ENCODE measurements around the gene SMARCB1.

SMARCB1 gene

GRCh38 chr22:23786752-23787599 is at the start of gene SMARCB1:
Gene SMARCB1 (plus strand): TSS chr22:23786966. CDS start chr22:23787170, 204 bp downstream.
- H3K4me3 ChIP-seq (ENCODE audit: low read depth, low read length) = peak within 1 kb of the TSS; percentile 76

GRCh38 chr22:23737696-23738095 is 49.1 kb upstream of the SMARCB1 start:
- H3K4me3 ChIP-seq (ENCODE audit: low read depth, low read length) = no peak overlapping the region

DNA sequence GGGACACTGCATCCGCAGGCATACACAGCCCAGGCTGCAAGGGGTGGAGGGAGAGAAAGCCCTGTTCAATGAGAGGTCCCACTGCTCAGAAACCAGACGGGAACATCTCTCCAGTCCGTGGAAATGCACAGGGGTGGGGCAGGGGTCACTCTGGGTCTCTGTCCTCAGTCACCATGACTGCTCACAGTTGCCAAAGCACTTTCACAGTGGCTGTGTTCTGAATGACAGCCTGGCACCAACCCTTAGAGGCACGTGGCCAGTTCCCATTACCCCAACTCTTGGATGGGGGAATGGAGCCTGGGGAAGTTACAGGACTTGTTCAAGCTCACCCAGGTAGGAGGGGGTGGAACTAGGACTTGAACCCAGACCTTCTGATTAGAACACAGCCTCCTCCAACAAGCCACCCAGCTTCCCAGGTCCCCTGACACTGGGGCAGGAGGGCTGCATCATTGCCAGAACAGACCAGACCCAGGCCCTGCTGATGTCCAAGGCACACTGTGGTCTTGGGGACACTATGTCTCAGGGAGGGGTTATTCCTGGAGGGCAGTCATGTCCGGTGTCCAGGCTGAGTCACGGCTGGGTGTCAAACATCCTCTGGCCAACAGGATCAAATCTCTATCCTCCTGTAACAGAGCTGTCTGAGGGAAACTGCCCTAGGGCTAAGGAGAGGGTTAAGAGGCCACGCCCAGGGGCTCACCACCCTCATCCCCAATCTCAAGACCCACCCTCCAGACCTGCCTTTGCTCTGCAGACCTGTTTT is 44.1 kb upstream of the SMARCB1 start:
- no peak overlapping the region for H3K4me3 ChIP-seq (ENCODE audit: low read depth, low read length)

- H3K4me3 ChIP-seq (ENCODE audit: low read depth, low read length) = no peak overlapping the region
These were observed 43.5 kb upstream of the SMARCB1 start for GRCh38 chr22:23743303-23743705.

DNA sequence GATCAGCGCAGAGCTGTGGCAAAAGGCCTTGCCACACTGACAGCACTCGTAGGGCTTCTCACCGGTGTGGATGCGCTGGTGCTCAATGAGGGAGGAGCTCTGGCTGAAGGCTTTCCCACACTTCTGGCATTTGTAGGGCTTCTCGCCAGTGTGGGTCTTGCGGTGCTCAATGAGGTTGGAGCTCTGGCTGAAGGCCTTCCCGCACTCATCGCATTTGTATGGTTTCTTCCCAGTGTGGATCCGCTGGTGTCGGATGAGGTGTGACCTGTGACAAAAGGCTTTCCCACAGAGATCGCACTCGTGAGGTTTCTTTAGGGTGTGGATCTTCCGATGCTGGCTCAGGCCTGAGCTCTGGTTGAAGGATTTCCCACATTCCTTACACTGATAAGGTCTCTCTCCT is 42.8 kb upstream of the SMARCB1 start:
- H3K4me3 ChIP-seq (ENCODE audit: low read depth, low read length) = no peak overlapping the region

GRCh38 chr22:23744485-23744884 is 42.3 kb upstream of the SMARCB1 start:
- H3K4me3 ChIP-seq (ENCODE audit: low read depth, low read length) = no peak overlapping the region

DNA sequence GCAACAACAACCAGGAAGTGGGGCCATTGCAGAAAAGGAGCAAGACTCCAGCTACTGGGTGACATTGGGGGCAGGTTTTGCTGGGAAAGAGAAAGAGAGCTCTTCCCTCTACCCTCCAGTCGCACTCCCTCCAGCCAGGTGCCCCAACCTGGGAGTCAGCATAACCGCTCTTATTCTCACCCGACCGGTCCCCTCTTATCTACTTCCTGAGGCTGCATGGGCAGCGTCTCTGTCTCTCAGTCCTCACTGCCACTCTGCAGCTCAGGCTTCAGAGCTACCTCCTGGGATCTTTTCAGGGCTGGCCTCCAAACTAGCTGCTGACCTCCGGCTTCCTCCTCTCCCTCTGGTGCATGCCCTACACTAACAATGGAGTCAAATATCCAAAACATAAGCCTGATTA is 41.0 kb upstream of the SMARCB1 start:
- no peak overlapping the region for H3K4me3 ChIP-seq (ENCODE audit: low read depth, low read length)

- no peak overlapping the region for H3K4me3 ChIP-seq (ENCODE audit: low read depth, low read length)
These were observed 36.9 kb upstream of the SMARCB1 start for GRCh38 chr22:23749841-23750301.

- H3K4me3 ChIP-seq (ENCODE audit: low read depth, low read length) = peak overlapping the region; percentile 62
These were observed 36.4 kb upstream of the SMARCB1 start for GRCh38 chr22:23750367-23750713.

- H3K4me3 ChIP-seq (ENCODE audit: low read depth, low read length) = peak within 1 kb of the TSS; percentile 62
These were observed 35.9 kb upstream of the SMARCB1 start, which contains the start of gene ZNF70 for GRCh38 chr22:23750714-23751440. Gene ZNF70 (minus strand): TSS chr22:23751112. CDS start chr22:23745140, 5,972 bp downstream.

DNA sequence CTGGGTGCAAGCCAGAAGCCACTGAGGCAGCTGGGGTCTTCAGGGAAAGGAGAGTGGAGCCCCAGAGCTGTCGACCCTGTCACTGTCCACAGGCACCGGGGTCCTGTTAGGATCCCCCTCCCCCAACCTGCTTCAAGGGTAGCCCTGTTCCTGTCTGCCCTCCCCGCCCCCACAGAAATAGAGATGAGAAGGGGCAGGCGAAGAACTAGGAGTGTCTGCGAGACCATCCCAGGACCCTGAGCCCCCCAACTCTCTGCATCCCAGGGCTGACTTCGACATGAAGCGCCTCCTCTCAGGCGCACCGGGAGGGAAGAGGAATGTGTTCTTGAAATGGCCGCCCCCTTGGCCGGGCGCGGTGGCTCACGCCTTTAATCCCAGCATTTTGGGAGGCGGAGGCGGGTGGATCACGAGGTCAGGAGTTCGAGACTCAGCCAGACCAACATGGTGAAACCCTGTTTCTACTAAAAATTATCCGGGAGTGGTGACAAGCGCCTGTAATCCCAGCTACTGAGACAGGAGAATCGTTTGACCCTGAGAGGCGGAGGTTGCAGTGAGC is 35.2 kb upstream of the SMARCB1 start:
- peak overlapping the region; percentile 52 for H3K4me3 ChIP-seq (ENCODE audit: low read depth, low read length)

- H3K4me3 ChIP-seq (ENCODE audit: low read depth, low read length) = no peak overlapping the region
These were observed 34.6 kb upstream of the SMARCB1 start for GRCh38 chr22:23752090-23752691.

GRCh38 chr22:23752750-23753149 is 34.0 kb upstream of the SMARCB1 start:
- no peak overlapping the region for H3K4me3 ChIP-seq (ENCODE audit: low read depth, low read length)

DNA sequence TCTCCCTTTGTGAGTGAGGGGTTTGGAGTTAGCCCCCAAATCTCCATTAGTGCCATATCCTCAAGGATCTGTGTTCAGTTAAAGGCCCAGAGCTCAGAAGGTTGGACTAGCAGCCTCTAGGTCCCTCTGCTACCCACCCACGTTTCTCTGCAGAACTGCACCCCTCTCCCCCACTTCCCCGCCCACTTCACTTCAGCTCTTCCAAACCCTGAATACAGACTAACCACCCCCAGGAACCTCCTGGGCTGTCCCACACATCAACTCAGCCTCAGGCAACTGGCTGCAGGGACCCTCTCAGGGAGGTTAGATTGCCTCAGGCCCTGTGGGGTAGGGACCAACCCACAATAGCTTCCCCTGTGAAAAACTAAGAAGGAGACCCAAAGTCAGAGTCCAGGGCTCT is 33.4 kb upstream of the SMARCB1 start:
- H3K4me3 ChIP-seq (ENCODE audit: low read depth, low read length) = no peak overlapping the region

DNA sequence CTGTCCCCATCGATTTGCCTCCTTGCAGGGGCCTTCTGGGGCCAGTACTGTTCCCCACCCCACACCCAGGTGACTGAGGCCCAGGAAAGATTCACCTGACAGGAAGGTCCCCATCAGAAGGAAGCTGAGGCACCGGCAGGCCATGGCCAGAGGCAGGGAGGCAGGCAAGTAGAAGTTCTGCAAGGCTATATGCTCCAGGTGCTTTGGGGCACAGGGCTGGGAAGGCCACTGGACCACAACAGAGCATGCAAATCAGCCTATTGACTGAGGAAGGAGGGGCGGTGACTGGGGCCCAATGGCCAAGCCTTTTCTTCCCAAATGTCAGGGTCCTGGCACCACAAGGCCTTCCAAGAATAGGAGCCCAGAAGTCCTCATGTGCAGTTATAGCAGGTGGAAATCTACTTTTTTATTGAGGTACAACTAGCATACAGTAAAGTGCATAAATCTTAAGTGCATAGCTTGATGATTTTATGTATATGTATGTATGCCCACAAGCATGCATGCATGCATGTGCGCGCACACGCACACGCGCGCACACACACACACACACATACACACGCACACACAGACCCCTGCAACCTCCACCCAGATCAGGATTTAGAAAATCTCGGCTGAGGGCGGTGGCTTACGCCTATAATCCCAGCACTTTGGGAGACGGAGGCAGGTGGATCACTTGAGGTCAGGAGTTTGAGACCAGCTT is 32.4 kb upstream of the SMARCB1 start, which contains the start of gene VPREB3:
VPREB3 (minus strand) TSS at position 206 of the 700 bp plus-strand sequence; CDS start at position 144, 62 bp downstream.
- no peak within 1 kb of the TSS for H3K4me3 ChIP-seq (ENCODE audit: low read depth, low read length)

- H3K4me3 ChIP-seq (ENCODE audit: low read depth, low read length) = no peak overlapping the region
These were observed 31.7 kb upstream of the SMARCB1 start for GRCh38 chr22:23754980-23755636.

DNA sequence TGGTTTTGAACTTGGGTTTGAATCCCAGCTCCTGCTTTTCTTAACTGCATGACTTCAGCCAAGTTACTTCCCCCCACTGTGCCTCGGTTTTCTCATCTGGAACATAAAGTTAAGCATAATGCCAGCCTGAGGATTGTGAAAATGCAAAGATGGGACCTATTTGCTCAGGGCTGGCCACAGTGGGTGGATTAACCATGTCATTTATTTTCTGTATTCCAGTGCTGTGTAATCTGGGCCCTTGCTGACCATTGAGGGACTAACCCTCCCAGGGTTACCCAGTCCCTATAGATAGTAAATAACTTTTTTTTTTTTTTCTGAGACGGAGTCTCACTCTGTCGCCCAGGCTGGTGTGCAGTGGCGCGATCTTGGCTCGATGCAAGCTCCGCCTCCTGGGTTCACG is 31.1 kb upstream of the SMARCB1 start:
- no peak overlapping the region for H3K4me3 ChIP-seq (ENCODE audit: low read depth, low read length)

DNA sequence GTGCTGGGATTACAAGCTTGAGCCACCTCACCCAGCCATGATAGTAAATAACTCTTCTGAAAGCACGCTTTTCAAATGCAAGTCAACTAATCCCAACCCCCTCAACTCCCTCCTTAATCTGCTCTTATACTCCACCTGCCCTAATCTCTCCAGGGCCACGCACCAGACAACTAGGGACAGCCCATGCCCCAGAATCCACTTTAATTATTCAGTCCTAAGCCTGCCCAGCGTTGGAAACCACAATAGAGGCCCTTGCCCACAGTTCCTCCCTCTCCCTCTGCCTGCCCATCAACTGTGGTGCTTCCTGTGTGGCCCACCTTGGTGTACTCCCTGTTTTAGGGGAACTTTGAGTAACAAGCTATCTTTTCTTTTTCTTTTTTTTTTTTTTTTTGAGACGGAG is 29.9 kb upstream of the SMARCB1 start:
- no peak overlapping the region for H3K4me3 ChIP-seq (ENCODE audit: low read depth, low read length)

GRCh38 chr22:23759566-23759965 is 27.2 kb upstream of the SMARCB1 start:
- H3K4me3 ChIP-seq (ENCODE audit: low read depth, low read length) = no peak overlapping the region

Data from iPS-11a (cell line).